IPS DF 6.9 (cell line): ENCODE data around the gene USP3.
"Not testable (repeated sequence)": the region's sequence is repeated elsewhere in the genome, so short reads cannot be mapped to it uniquely, and the experiment has no call there.

ENCODE experiments used
- DNase-seq: peaks from one replicate; pipeline ENCODE4 v3.0.0-alpha.2; 2013; ENCODE audit warnings: low read depth, low spot score
- H3K27ac ChIP-seq: one replicate; pipeline ENCODE4 v1.5.1; 2013; ENCODE audit warnings: low read length, control low read depth
- H3K27me3 ChIP-seq: 2 replicates; pipeline ENCODE4 v1.6.1; 2013; ENCODE audit warnings: mild to moderate bottlenecking, low read length; ENCODE audit not compliant: control insufficient read depth, insufficient read depth
- H3K36me3 ChIP-seq: 2 replicates; pipeline ENCODE4 v1.6.1; 2013; ENCODE audit warnings: low read length; ENCODE audit not compliant: control insufficient read depth, insufficient read depth
- H3K4me1 ChIP-seq: 2 replicates; pipeline ENCODE4 v1.6.1; 2013; ENCODE audit warnings: low read length; ENCODE audit not compliant: control insufficient read depth, insufficient read depth
- H3K4me3 ChIP-seq: 2 replicates; pipeline ENCODE4 v1.5.1; 2013; ENCODE audit warnings: mild to moderate bottlenecking, low read length
- H3K9me3 ChIP-seq: 2 replicates; pipeline ENCODE4 v1.6.1; 2013; ENCODE audit warnings: low read length, inconsistent platforms; ENCODE audit not compliant: control insufficient read depth, insufficient read depth
- WGBS: extraction: QIAGEN DNeasy Blood & Tissue Kit; methylation state at CpG from one replicate; pipeline ENCODE4 v1.1.7; 2013; ENCODE audit warnings: mixed read lengths, missing lambda C conversion rate; ENCODE audit not compliant: insufficient read length, insufficient coverage; 5-methylcytosine and 5-hydroxymethylcytosine counted together

USP3 gene

GRCh38 chr15:63608989-63609388 lies 104.6 kb downstream of the USP3 start:
- H3K27ac ChIP-seq: no peak overlapping the region
- H3K4me1 ChIP-seq: no peaks in the 10 kb centered on the region
- no peak for DNase-seq
- H3K27me3 ChIP-seq: no peaks in the 10 kb centered on the region
- no peak overlapping the region for H3K4me3 ChIP-seq
- peaks cover 3% of the 10 kb centered on the region; the same call in 1 of the 2 replicates for H3K36me3 ChIP-seq
- WGBS: no CpG with 5 or more reads among the region's 15 CpGs
- H3K9me3 ChIP-seq: no peaks in the 10 kb centered on the region

- H3K36me3 ChIP-seq: peaks cover 3% of the 10 kb centered on the region; the same call in 1 of the 2 replicates
- H3K9me3 ChIP-seq: no peaks in the 10 kb centered on the region
- WGBS: no CpG with 5 or more reads among the region's 6 CpGs
- H3K27ac ChIP-seq: no peak overlapping the region
- H3K4me1 ChIP-seq: no peaks in the 10 kb centered on the region
- DNase-seq: no peak
- H3K27me3 ChIP-seq: no peaks in the 10 kb centered on the region
- no peak overlapping the region for H3K4me3 ChIP-seq
Measured at GRCh38 chr15:63609448-63609847, 105.1 kb downstream of the USP3 start.

- Histone ChIP-seq H3K9me3 (no peaks in the 10 kb centered on the region), H3K27me3 (no peaks in the 10 kb centered on the region), H3K36me3 (peaks cover 3% of the 10 kb centered on the region; the same call in 1 of the 2 replicates), H3K27ac (no peak overlapping the region), H3K4me3 (no peak overlapping the region), H3K4me1 (no peaks in the 10 kb centered on the region)
- no CpG with 5 or more reads among the region's 6 CpGs for WGBS
- peak; percentile 82 for DNase-seq
Measured at GRCh38 chr15:63610209-63610841, 105.9 kb downstream of the USP3 start.

- Histone ChIP-seq H3K4me3 (no peak overlapping the region), H3K4me1 (no peaks in the 10 kb centered on the region), H3K27ac (no peak overlapping the region), H3K9me3 (no peaks in the 10 kb centered on the region), H3K36me3 (peaks cover 6% of the 10 kb centered on the region; the same call in 1 of the 2 replicates), H3K27me3 (no peaks in the 10 kb centered on the region)
- no CpG with 5 or more reads among the region's 3 CpGs for WGBS
- DNase-seq: no peak
Measured at GRCh38 chr15:63611177-63611576, 106.8 kb downstream of the USP3 start.

GRCh38 chr15:63612300-63612699 lies 107.9 kb downstream of the USP3 start:
- Histone ChIP-seq H3K36me3 (peaks cover 6% of the 10 kb centered on the region; the same call in 1 of the 2 replicates), H3K9me3 (no peaks in the 10 kb centered on the region), H3K4me3 (no peak overlapping the region), H3K27me3 (no peaks in the 10 kb centered on the region), H3K4me1 (no peaks in the 10 kb centered on the region), H3K27ac (no peak overlapping the region)
- no peak for DNase-seq
- WGBS: no CpG with 5 or more reads among the region's 15 CpGs

- no peaks in the 10 kb centered on the region for H3K9me3 ChIP-seq
- WGBS: no CpG with 5 or more reads among the region's 3 CpGs
- no peak overlapping the region for H3K4me3 ChIP-seq
- no peak overlapping the region for H3K27ac ChIP-seq
- DNase-seq: no peak
- H3K36me3 ChIP-seq: peaks cover 2% of the 10 kb centered on the region; the same call in 1 of the 2 replicates
- H3K4me1 ChIP-seq: no peaks in the 10 kb centered on the region
- H3K27me3 ChIP-seq: no peaks in the 10 kb centered on the region
Measured at GRCh38 chr15:63615935-63616334, 111.5 kb downstream of the USP3 start.

GRCh38 chr15:63617147-63617546 lies 112.8 kb downstream of the USP3 start:
- H3K4me1 ChIP-seq, H3K9me3 ChIP-seq, H3K4me3 ChIP-seq, H3K27me3 ChIP-seq, H3K27ac ChIP-seq, H3K36me3 ChIP-seq, DNase-seq: not testable (repeated sequence)
- no CpG with 5 or more reads among the region's 4 CpGs for WGBS

GRCh38 chr15:63617627-63618026 lies 113.2 kb downstream of the USP3 start:
- not testable (repeated sequence) for H3K4me1 ChIP-seq, H3K27me3 ChIP-seq, H3K36me3 ChIP-seq, H3K27ac ChIP-seq, H3K4me3 ChIP-seq, H3K9me3 ChIP-seq, DNase-seq
- WGBS: no CpG with 5 or more reads among the region's 3 CpGs

- not testable (repeated sequence) for H3K36me3 ChIP-seq, H3K27ac ChIP-seq, DNase-seq, H3K27me3 ChIP-seq, H3K4me3 ChIP-seq, H3K4me1 ChIP-seq, H3K9me3 ChIP-seq
- WGBS: no CpG with 5 or more reads among the region's 2 CpGs
Measured at GRCh38 chr15:63620760-63621159, 116.4 kb downstream of the USP3 start.

GRCh38 chr15:63623232-63623969 lies 119.0 kb downstream of the USP3 start:
- H3K4me3 ChIP-seq: no peak overlapping the region
- no peaks in the 10 kb centered on the region for H3K4me1 ChIP-seq
- H3K27ac ChIP-seq: no peak overlapping the region
- no peaks in the 10 kb centered on the region for H3K9me3 ChIP-seq
- WGBS: no CpG with 5 or more reads among the region's 8 CpGs
- no peak for DNase-seq
- H3K36me3 ChIP-seq: peaks cover 8% of the 10 kb centered on the region; the same call in 1 of the 2 replicates
- no peaks in the 10 kb centered on the region for H3K27me3 ChIP-seq
